OCI-LY3 (cell line): ENCODE results near the gene MRPS27.
A peak's percentile ranks its signal among the peaks of the same experiment; 100 is the strongest.

Experiments
- H2AFZ ChIP-seq: fragments of 200-600, 300-600 bp; shearing (Covaris generic); 2 replicates; pipeline ENCODE4 v1.6.0; 2014; ENCODE audit warnings: antibody characterized with exemption, low read depth, low read length
- H3K27ac ChIP-seq: fragments of 200-600, 300-600 bp; sonication (generic); 2 replicates; pipeline ENCODE4 v1.5.1; 2014; ENCODE audit warnings: mild to moderate bottlenecking, low read length, moderate library complexity, mixed read lengths
- H3K27me3 ChIP-seq: fragments of 200-600, 300-600 bp; sonication (generic); 2 replicates; pipeline ENCODE4 v1.6.1; 2014; ENCODE audit warnings: low read depth, low read length, mixed read lengths
- H3K36me3 ChIP-seq: fragments of 200-600, 300-600 bp; sonication (generic); replicated peaks from 2 replicates; pipeline ENCODE3; 2014; ENCODE audit warnings: low read depth, low read length, mixed read lengths
- H3K4me1 ChIP-seq: fragments of 300-600, 200-600 bp; sonication (generic); 2 replicates; pipeline ENCODE4 v1.6.1; 2014; ENCODE audit warnings: low read length, mixed read lengths
- H3K4me2 ChIP-seq: fragments of 200-600, 300-600 bp; sonication (generic); 2 replicates; pipeline ENCODE4 v1.6.1; 2014; ENCODE audit warnings: low read length, mixed read lengths
- H3K4me3 ChIP-seq: fragments of 300-600, 200-600 bp; sonication (generic); 2 replicates; pipeline ENCODE4 v1.5.1; 2014; ENCODE audit warnings: antibody characterized with exemption, mild to moderate bottlenecking, low read length, moderate library complexity
- H3K79me2 ChIP-seq: fragments of 300-600, 200-600 bp; shearing (Covaris generic); 2 replicates; pipeline ENCODE4 v1.6.1; 2014; ENCODE audit warnings: mild to moderate bottlenecking, low read length, mixed read lengths
- H3K9ac ChIP-seq: fragments of 300-600, 200-600 bp; shearing (Covaris generic); 2 replicates; pipeline ENCODE4 v1.6.0; 2014; ENCODE audit warnings: mild to moderate bottlenecking, low read length, moderate library complexity
- H3K9me3 ChIP-seq: fragments of 200-600, 300-600 bp; shearing (Covaris generic); 2 replicates; pipeline ENCODE4 v1.6.1; 2014; ENCODE audit warnings: low read length, mixed read lengths; ENCODE audit not compliant: insufficient read depth
- H4K20me1 ChIP-seq: fragments of 200-600, 300-600 bp; sonication (generic); 2 replicates; pipeline ENCODE4 v1.6.1; 2016; ENCODE audit warnings: low read length, mixed read lengths; ENCODE audit not compliant: insufficient read depth
- CTCF ChIP-seq: fragments of 200-600, 300-600 bp; sonication (generic); IDR thresholded peaks from 2 replicates; pipeline ENCODE4 v1.5.1; 2014; ENCODE audit warnings: antibody characterized with exemption, low read length, low read depth
- EZH2phosphoT487 ChIP-seq: fragments of 200-600 bp; shearing (Covaris generic); IDR thresholded peaks from 2 replicates; pipeline ENCODE4 v1.6.1; 2018; ENCODE audit warnings: antibody characterized with exemption, mixed run types, low read depth

Gene MRPS27

GRCh38 chr5:72234265-72234700 is 85.8 kb downstream of the MRPS27 start:
- Histone ChIP-seq H3K9ac (no peak overlapping the region), H4K20me1 (no peaks in the 10 kb centered on the region; the same call in none of the 2 replicates), H3K27ac (no peak overlapping the region), H3K27me3 (no peaks in the 10 kb centered on the region), H3K36me3 (peaks cover 23% of the 10 kb centered on the region), H2AFZ (no peak overlapping the region), H3K79me2 (no peaks in the 10 kb centered on the region), H3K4me3 (no peak overlapping the region), H3K9me3 (no peaks in the 10 kb centered on the region), H3K4me1 (peaks cover 32% of the 10 kb centered on the region), H3K4me2 (peak overlapping the region; percentile 26; the same call in 1 of the 2 replicates)
- TF ChIP-seq EZH2phosphoT487 (no peak), CTCF (no peak)

GRCh38 chr5:72233835-72234234 is 86.2 kb downstream of the MRPS27 start:
- H3K27ac ChIP-seq = no peak overlapping the region
- H3K4me1 ChIP-seq = peaks cover 32% of the 10 kb centered on the region
- TF ChIP-seq EZH2phosphoT487 (no peak), CTCF (no peak)
- no peaks in the 10 kb centered on the region for H3K9me3 ChIP-seq
- H3K36me3 ChIP-seq = peaks cover 23% of the 10 kb centered on the region
- H4K20me1 ChIP-seq = no peaks in the 10 kb centered on the region; the same call in none of the 2 replicates
- H3K4me2 ChIP-seq = peak overlapping the region; percentile 26; the same call in 1 of the 2 replicates
- no peaks in the 10 kb centered on the region for H3K27me3 ChIP-seq
- no peak overlapping the region for H2AFZ ChIP-seq
- H3K4me3 ChIP-seq = no peak overlapping the region
- H3K79me2 ChIP-seq = no peaks in the 10 kb centered on the region
- no peak overlapping the region for H3K9ac ChIP-seq

- Histone ChIP-seq H3K4me2 (peak overlapping the region; percentile 26), H3K79me2 (no peaks in the 10 kb centered on the region), H2AFZ (no peak overlapping the region), H3K9ac (no peak overlapping the region), H3K27ac (no peak overlapping the region), H3K27me3 (no peaks in the 10 kb centered on the region), H3K9me3 (no peaks in the 10 kb centered on the region), H3K4me1 (peaks cover 32% of the 10 kb centered on the region), H4K20me1 (no peaks in the 10 kb centered on the region; the same call in none of the 2 replicates), H3K4me3 (no peak overlapping the region), H3K36me3 (peaks cover 23% of the 10 kb centered on the region)
- TF ChIP-seq CTCF (no peak), EZH2phosphoT487 (no peak)
Measured at GRCh38 chr5:72232838-72233237, 87.2 kb downstream of the MRPS27 start.

GRCh38 chr5:72231991-72232703 is 87.9 kb downstream of the MRPS27 start:
- no peak for TF ChIP-seq CTCF
- no peak for TF ChIP-seq EZH2phosphoT487
- Histone ChIP-seq H3K9me3 (no peaks in the 10 kb centered on the region), H3K36me3 (peaks cover 23% of the 10 kb centered on the region), H3K79me2 (no peaks in the 10 kb centered on the region), H3K27ac (no peak overlapping the region), H3K4me1 (peaks cover 32% of the 10 kb centered on the region), H3K27me3 (no peaks in the 10 kb centered on the region), H4K20me1 (no peaks in the 10 kb centered on the region; the same call in none of the 2 replicates), H3K9ac (no peak overlapping the region), H2AFZ (no peak overlapping the region), H3K4me3 (no peak overlapping the region), H3K4me2 (peak overlapping the region; percentile 26)
